HG03097 (cell line): ENCODE measurements around the gene PABPC1L.

ENCODE experiments used
- ATAC-seq: cut with Tn5 transposase; IDR thresholded peaks from one replicate; pipeline ENCODE4 v1.9.1; 2021; ENCODE audit not compliant: unreplicated experiment, low FRiP score

PABPC1L gene

DNA sequence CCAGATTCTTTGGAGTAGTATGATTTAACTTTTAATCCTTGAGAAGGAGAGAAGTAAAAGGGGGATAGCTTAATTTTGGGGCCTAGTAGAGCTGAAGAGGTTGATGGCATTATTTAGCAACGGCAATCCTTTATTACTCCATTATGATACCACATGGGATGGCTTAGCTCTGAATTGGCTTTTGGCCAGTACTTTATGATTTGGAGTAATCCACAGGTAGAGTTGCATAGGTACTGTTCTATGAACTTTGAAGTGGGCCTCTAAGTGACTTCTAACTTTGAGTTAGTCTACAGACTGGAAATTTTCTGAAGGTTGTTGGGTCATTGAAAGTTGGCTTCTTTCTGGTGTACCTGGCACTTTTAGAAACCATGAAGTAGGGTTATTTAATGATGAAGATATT, 12.7 kb upstream of the PABPC1L start:
- ATAC-seq: no peak

DNA sequence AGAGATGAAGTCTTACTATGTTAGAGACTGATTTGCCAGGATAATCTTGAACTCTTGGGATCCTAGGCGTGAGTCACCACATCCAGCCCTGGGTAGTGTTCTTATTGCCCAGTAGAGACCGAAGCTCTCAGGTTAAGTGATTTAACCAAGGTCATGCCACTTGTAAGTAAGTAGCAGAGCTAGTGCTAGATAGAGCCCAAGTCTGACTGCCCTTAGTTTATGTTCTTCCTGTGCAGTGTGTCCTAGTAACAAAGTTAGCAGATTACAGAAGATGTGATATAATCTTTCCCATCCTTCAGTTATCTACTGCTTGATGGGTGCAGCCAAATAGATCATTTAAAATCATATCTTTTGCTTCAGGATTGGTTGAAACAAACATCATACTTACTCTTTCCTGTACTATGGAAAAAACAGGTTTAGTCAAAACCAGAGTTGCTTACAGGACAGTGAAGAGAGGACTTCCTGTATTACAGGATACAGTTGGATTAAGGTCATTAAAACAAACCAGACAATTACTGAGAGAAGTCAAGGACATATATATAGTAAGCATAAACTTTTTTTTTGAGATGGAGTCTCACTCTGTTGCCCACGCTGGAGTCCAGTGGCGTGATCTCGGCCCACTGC, 9.5 kb upstream of the PABPC1L start:
- ATAC-seq: no peak

DNA sequence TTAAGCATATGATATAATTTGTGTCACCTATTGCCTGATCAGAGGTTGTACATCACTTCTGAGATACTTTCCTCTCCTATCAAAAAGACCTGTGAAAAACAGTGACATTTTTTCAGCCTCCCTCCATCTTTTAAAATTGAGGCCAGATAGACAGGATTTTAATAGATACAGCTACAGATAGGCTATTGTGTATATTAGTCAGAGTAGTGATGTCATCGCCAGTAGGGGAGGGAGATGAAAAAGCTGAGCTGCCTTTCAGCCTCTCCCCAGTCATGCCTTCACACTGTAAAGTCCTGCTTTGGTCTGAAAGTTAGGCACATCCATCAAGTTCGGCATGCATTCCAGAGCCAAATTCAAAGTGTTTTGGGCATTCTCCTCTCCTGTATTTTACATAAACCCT, 7.9 kb upstream of the PABPC1L start:
- ATAC-seq: no peak

DNA sequence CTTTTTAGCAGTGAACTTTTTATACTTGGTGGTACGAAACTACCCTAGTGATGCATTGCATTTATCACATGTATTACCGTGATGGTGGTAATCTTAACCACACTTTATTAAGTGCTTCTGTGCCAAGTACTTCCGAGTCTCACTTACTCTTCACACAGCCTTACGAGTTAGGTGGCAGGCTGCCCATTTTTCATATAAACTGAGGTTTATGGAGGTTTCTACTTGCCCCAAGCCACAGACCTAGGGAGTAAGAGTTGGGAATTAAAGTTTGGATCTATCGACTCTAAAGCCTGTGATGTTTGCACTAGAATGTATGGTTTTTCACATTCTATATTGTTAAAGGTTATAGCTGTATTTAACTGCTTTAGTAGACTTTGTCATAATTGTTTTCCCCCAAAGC, 5.5 kb upstream of the PABPC1L start:
- ATAC-seq: no peak

DNA sequence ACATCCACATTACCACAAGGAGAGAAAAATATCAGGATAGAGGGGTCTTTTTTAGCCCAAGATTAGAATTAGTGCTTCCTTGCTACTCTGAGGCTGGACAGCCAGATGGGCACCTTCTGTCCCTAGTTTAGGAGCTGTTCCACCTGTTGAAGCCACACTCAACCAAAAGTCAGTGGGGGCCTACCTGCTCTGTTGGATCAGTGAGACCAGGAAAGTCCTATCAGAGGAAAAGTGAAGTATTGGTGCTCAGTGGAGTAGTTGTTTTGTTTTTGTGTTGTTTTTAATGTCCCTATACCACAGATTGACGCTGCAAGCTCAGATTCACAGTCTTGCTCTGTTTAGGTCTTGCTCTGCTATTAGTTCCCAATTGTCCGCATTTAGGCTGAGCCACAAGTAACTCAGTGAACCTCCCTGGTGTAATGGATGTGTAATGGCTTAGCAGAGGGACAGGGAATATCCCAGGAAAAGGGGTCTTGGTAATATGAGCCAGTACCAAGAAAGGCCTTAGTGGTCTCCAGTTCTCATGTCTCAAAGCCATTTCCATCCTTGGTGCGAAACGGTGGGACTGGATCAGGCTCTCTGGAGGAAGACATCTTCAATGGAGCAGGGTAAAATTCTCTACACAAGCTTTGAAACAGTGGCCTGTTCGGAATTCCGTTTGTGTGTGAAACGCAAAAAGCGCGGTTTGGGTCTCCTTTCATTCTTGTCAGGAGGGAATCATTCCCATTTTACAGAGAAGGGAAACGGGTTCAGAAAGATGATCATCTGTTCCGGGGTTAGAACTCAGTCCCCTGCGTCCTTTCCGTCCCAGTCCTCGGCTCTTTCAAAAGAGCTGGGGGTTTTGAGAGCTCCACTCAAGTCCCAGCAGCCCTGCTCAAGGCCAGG, 631 bp upstream of the PABPC1L start:
- ATAC-seq: no peak

DNA sequence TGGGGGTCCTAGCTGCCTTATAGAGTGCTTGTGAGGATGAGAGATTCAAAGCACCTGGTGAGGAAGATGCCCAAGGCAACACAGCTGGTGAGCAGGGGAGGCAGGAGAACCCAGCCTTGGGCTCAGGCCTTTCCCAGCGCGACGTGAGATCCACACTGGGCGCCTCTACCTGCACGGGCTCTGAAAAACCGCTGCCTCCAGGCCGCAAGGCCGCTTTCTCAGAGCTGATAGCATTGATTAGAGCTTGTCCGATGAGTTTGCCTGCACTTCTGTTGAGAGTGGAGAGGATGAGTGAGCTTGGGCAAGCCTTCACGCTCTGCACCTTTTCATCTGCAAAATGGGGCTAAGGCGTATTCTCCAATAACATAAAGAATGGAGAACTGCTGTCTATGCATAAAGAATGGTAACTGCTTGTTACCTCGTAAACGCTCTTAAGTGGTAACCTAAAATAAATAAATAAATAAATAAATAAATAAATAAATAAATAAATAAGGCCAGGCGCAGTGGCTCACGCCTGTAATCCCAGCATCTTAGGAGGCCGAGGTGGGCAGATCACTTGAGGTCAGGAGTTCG, 916 bp downstream of the PABPC1L start:
- no peak for ATAC-seq

DNA sequence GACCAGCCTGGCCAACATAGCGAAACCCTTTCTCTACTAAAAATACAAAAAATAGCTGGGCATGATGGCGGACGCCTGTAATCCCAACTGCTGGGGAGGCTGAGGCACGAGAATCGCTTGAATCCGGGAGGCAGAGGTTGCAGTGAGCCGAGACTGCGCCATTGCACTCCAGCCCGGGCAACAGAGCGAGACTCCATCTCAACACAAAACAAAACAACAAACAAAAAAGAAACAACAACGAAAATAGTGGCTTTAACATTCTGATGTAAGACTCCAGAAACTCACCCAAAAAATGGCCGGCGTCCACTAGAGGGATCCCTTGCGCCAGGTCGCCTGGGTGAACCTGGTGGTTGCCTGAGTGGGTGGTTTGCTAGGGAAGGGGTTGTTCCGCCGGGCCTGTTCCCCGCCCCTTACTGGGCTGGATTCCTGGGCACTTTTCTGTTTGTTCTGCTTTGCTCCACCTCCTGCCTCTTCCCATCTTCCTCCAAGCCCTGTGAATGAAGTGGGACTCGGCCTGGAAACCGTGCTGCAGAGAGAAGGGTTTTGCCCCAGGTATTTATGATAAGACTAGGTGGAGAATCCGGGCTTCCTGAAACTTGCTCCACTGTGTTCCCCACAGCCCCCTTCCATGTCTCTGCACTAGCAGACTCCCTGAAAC, 1.5 kb downstream of the PABPC1L start:
- no peak for ATAC-seq

DNA sequence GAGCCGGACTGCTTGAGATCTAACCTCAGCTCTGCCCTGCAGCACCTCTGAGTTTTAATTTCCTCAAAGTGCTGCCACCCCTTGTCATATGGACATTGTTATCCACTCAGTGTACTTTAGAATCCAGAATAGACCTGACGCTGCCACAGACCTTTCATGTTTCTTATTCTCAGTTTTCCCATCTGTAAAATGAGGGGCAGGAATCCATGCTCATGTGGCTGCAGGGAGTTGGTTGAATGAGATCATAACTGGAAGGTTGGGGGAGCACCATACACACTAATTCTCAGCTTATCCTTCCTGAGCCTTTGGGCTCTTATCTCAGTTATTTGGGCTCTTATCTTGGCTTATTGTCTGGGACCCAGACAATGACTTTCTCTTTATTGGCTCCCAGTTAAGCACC, 2.3 kb downstream of the PABPC1L start:
- no peak for ATAC-seq

DNA sequence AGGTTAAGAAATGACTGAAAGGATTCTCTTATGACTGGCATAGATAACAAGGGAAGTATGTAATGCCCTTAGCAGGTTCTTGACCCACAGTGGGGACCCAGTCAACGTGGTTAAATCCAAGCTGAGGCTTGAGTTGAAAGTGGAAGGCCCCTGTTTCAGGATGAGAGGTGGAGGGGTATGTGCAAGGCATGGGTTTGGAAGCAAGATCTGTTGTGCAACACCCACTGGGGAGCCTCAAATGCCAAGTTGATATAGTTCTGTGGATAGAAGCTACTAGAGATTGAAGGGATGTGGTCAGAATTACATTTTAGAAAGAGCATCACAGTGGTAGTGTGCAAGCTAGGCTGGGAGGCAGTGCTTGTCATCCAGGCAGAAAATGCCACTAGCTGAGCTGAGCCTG, 5.1 kb downstream of the PABPC1L start:
- no peak for ATAC-seq

DNA sequence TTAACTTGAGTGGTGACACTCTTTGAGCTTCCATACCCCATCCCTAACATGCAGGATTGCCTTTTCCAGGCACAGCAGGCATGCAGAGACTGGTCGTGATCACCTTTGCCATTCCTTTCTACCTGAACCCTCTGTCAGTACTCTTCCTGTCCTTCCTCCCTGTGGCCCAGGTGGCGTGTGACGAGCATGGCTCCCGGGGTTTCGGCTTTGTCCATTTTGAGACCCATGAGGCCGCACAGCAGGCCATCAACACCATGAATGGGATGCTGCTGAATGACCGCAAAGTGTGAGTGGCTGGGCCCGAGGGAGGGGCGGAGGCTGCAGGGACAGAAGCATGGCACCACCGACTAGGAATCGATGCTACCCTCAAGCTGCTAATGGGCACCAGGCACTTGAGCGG, 6.7 kb downstream of the PABPC1L start:
- no peak for ATAC-seq

DNA sequence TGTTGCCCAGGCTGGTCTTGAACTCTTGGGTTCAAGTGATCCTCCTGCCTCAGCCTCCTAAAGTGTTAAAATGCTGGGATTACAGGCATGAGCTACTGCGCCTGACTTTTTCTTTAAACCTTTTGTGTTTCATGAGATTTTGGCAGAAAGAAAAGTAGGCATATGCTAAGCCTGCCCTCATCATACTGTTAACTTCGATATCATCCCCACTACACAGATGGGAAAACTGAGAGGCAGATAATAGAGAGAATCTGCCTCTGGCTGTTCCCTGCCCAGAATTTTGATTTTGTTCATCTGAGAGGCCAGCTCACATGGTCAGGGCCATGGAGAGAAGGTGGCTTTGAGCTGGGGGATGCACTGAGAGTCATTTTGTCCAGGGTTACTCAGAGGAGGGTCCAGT, 7.5 kb downstream of the PABPC1L start:
- ATAC-seq: no peak

DNA sequence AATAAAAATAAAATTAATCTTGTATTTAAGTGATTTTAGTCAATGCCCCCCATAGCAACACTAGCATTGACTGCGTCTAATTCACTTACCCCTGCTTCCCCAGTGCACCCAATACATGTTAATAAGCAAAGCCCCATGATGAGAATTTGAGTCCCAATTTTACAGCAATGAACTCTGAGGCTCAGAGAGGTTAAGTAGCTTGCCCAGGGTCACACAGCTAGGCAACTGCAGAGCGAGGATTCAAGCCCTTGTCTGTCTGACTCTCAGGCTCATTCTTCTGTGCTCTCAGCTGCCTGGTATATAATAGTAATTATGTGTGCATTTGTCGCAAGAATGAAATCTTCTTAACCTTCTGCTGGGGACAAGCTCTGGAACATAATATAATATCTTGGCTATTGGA, 8.5 kb downstream of the PABPC1L start:
- ATAC-seq: no peak

DNA sequence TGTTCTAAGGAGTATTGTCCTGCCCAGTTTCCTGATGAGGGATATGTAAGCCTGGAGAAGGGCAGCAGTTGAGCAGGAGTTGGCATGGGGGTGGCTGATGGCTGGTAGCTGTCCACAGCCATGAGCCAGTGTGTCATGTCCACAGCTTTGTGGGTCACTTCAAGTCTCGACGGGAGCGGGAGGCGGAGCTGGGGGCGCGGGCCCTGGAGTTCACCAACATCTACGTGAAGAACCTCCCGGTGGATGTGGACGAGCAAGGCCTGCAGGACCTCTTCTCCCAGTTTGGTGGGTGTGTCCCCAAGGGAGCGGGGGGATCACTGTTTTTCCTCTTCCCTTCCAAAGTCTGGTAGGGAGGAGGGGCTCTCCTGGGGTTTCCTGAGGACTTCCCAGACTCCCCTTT, 8.9 kb downstream of the PABPC1L start:
- no peak for ATAC-seq

DNA sequence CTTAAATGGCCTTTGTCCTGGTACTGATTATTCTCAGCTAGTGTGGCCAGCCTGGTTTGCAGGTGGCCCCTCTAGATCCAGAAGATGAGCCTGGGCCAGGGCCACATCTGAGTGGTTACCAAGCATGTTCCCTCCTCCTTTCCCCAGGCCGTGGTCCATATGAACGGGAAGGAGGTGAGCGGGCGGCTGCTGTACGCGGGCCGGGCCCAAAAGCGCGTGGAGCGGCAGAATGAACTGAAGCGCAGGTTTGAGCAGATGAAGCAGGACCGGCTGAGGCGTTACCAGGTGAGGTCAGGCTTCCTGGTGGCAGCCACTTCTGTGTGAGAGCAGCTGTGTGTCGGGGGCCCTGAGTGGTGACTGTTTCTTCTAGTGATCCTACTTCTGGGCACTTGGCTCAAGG, 11.6 kb downstream of the PABPC1L start:
- ATAC-seq: no peak

DNA sequence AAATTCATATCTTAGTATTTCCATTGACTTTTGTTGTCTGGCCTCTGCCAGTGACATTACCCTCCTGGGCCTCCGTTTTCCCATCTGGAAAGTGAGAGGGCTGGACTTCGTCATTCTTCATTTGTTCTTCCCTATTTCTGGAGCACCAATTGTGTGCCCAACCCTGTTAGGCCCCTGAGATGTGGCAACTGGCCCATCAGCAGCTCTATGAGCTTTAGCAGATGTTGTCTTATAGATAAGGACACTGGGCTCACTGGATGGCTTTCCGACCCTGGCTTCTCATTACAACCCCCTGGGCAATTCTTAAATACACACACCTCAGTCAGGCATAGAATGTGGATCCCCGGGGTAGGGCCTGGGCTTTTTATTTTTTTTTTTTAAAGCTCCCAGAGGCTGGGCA, 14.7 kb downstream of the PABPC1L start:
- ATAC-seq: no peak

DNA sequence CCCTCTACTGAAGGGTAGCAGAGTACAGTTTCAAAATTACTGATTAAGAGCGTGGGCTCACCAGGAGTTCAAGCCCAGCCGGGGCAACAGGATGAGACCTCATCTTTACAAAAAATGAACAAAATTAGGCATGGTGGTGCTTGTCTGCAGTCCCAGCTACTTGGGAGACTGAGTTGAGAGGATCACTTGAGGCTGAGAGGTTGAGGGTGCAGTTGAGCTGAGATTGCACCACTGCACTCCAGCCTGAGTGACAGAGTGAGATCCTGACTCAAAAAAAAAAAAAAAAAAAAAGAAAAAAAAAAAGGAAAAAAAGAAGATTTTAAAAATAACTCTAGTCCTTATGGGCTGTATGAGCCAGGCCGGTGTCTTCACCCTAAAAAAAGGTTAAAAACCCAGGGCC, 18.7 kb downstream of the PABPC1L start:
- ATAC-seq: no peak

DNA sequence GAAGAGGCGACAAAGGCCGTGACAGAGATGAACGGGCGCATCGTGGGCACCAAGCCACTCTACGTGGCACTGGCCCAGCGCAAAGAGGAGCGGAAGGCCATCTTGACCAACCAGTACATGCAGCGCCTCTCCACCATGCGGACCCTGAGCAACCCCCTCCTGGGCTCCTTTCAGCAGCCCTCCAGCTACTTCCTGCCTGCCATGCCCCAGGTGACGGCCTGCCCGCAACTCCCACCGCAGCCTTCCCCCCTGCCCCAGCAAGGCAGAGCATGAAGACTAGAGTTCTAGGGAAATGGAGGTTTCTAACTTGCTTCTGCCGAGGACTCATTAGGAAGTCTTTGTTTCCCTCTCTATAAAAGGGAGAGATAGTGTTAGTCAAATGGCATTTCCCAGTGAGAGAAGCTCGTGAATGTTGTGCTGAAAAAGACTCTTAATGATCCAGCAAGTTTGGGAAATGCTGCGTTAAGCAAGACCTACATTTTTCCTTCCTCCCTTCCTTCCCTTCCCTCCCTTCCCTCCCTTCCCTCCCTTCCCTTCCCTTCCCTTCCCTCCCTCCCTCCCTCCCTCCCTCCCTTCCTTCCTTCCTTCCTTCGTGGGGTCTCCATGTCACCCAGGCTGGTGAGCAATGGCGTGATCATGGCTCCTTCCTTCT, 20.8 kb downstream of the PABPC1L start:
- no peak for ATAC-seq

DNA sequence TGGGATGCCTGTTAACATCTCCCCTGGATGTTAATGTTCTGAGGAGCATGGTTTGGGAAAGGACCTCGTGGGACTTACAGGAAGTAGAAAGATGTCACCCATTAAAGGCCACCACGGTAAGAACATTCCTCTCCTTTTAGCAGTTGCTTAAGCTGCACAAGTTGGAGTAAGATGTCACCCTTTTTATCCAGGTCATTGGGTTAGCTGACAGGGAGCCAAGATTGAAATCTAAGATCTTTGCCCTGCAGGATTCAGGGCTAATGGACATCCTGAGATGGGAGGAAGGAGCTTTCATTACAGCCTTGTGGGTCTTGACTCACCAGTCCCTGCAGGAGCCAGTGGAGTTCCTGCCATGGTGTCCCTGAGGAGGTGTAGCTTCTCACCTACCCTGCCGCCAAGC, 22.1 kb downstream of the PABPC1L start:
- ATAC-seq: no peak

DNA sequence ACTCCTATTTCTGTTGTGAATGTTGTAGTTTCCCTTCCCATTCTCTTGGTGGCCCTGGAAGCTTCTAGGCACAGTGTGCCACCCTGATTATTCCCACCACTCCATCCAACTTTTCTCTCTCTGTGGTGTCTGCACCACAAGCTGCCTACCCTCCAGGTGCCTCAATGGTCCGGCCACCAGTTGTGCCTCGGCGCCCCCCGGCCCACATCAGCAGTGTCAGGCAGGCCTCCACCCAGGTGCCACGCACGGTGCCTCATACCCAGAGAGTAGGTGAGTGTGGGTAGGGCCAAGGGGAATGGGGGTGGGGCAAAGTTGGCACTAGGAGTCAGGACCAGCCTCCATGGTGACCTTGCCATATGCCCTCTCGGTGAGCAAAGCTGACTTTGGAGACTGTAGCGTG, 23.1 kb downstream of the PABPC1L start:
- ATAC-seq: no peak

DNA sequence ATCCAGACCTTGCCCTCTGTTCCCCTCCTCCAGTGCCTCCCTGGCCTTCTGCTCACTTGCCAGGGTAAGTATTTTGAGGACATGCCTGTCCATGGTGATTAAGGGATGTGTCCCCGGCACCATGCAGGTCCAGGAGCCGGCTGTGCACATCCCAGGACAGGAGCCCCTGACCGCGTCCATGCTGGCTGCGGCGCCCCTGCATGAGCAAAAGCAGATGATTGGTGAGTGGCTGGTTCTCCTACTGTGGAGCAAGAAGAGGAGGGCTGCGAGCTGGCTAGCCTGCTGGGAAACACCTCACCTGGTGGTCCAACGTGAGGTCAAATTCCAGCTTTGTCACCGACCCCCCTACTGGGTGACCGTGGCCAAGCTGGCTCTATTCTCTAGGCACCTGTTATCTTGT, 26.6 kb downstream of the PABPC1L start:
- ATAC-seq: no peak

DNA sequence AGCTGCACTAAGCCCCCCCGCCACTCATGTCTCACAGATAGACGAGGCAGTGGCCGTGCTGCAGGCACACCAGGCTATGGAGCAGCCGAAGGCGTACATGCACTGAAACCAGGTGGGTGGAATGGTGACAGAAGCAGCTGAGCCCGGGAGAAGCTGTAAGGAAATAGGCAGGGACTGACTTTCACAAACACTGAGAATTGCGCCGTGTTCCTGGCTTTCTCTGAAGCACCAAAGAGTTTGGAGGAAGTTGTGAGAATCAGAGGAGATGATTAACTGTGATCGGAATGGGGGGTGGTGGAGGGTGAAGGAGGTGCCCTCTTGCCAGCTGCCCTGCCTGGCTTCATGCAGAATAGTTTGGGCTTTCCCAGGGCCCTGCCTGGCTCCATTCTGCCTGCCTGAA, 28.8 kb downstream of the PABPC1L start:
- no peak for ATAC-seq
